GM12864 (cell line): ENCODE data around the gene CELF1.

Experiments used
- DNase-seq: peaks from one replicate; pipeline ENCODE4 v3.0.0-alpha.2; 2011; ENCODE audit warnings: low read depth
- H3K4me3 ChIP-seq: 2 replicates; pipeline ENCODE4 v1.5.1; 2011; ENCODE audit warnings: mild to moderate bottlenecking, low read depth, low read length, control low read depth
- TF ChIP-seq, protein P1 (sequence below): IDR thresholded peaks from 2 replicates; pipeline ENCODE4 v1.5.1; 2011; ENCODE audit warnings: low read depth, mild to moderate bottlenecking, moderate library complexity, low read length, control low read depth, inconsistent platforms; ENCODE audit errors: missing control alignments

CELF1 gene

GRCh38 chr11:47415949-47416472, 136.9 kb downstream of the CELF1 start:
- no peak overlapping the region for H3K4me3 ChIP-seq
- TF ChIP-seq, protein P1, sequence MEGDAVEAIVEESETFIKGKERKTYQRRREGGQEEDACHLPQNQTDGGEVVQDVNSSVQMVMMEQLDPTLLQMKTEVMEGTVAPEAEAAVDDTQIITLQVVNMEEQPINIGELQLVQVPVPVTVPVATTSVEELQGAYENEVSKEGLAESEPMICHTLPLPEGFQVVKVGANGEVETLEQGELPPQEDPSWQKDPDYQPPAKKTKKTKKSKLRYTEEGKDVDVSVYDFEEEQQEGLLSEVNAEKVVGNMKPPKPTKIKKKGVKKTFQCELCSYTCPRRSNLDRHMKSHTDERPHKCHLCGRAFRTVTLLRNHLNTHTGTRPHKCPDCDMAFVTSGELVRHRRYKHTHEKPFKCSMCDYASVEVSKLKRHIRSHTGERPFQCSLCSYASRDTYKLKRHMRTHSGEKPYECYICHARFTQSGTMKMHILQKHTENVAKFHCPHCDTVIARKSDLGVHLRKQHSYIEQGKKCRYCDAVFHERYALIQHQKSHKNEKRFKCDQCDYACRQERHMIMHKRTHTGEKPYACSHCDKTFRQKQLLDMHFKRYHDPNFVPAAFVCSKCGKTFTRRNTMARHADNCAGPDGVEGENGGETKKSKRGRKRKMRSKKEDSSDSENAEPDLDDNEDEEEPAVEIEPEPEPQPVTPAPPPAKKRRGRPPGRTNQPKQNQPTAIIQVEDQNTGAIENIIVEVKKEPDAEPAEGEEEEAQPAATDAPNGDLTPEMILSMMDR: no peak
- no peak for DNase-seq
